Renal cortical epithelial cell (primary cell): ENCODE data around the gene SETBP1. TPM values are rescaled to one million over a fixed set of nuclear protein-coding genes. Genes with fewer than 3 reads are reported as not detected.

Source experiments
- DNase-seq: peaks from one replicate; pipeline ENCODE4 v3.0.0-alpha.2; 2011; ENCODE audit warnings: low read depth
- total RNA-seq: library from RNA; depleted of rRNA; stranded (reverse); fragments of >200 nt; gene quantifications from 2 replicates; pipeline ENCODE4 v1.2.3, GENCODE V29; 2014

The SETBP1 gene
- total RNA-seq, result 2.1 and 17.9 TPM in 2 replicates

DNA sequence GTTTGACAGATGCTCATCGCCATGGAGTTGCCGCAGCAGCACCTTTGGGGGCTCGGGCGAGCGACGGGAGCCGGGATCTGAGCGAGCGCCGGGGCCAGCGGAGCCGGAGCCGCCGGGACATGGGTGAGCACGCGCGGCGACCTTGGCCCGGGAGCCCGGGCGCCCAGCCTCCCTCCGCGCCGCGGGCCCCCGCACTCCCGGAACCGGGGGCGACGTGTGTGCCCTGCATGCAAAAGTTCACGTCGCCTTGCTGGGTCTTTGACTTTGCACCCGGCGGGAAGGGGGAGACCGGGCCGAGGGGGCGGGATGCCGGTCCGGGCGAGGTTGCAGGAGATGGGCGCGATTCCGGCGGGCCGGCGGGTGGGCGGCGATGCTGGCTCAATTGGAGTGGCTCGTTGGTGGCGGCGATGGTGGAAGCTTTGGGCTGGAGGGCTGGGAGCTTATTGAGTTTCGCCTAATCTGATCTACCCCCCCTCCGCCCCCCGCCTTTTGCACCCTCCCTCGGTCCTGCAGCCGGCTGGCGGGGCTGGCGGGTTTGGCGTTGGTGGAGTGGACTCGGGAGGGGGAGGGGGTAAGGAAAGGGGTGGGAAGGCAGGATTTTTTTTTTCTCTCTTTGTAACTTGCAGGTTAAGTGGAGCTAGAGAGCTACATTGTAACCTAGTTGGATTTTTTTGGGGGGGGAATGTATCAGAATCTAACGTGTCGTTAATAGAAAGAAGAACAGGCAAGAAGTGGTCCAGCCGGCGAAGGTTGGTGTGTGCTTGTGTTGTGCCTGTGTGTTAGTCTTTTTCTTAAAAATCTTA is at the start of gene SETBP1:
Gene SETBP1, plus strand, starts transcription at position 616 of the 803 bp plus-strand sequence. CDS start 20,459 bp downstream, outside the sequence.
- peak; percentile 83 for DNase-seq

GRCh38 chr18:44632469-44633145 is 48.1 kb upstream of the SETBP1 start:
- DNase-seq, result no peak

GRCh38 chr18:44635546-44635945 is 45.1 kb upstream of the SETBP1 start:
- DNase-seq, result no peak

DNA sequence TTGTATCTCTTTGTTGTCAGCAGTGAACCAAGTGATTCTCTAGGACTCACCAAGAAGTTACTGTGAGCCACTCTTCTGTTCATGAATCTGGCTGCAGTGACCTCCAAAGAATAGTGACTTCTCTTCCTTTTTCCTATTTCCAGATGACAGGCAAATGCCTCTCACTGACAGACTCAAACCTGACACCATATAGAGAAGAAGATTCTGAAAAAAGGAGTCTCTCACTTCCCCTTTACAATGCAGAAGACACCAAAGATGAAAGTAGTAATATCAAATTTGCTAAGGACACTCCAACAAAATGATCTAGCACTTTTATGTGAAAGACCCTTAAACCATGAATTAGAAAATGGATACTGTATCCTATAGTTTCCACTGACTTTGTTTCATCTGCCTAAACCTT is 44.4 kb upstream of the SETBP1 start:
- no peak for DNase-seq

DNA sequence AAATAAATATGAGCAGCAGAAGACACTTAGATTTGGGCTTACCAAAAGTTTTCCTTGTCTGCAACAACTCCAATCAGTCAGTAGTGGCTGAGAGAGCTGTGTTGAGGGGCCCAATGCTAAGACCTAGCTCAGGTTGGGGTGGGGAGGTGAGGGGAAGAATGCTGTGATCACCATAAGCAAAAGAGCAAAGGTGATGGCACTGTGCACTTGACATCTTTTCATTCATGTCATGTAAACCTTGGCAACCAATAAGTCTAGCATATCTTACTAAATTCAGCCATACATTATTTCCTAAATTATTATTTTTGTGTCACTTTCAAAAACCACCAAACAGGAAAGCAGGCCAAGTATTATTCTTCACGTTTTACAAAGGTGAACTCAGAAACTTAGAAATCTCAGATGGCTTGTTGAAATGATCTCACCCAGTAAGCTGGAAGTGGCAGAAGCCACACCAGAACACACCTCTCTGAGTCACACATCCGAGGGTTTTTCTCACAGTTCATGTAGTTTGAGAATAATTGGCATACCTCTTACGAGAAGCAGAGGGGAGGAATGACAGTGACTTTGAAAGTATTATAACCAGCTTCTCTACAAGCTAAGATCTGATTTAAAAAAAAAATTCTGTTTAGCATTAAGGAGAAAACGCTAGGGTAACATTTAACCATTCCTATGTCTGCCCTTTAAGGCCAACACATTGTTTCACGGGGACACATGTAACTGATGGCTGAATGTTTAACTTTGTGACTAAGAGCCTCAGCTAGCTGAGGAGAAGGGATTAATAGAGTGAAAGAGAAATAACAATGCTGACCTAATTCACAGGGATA is 43.3 kb upstream of the SETBP1 start:
- peak; percentile 98 for DNase-seq

DNA sequence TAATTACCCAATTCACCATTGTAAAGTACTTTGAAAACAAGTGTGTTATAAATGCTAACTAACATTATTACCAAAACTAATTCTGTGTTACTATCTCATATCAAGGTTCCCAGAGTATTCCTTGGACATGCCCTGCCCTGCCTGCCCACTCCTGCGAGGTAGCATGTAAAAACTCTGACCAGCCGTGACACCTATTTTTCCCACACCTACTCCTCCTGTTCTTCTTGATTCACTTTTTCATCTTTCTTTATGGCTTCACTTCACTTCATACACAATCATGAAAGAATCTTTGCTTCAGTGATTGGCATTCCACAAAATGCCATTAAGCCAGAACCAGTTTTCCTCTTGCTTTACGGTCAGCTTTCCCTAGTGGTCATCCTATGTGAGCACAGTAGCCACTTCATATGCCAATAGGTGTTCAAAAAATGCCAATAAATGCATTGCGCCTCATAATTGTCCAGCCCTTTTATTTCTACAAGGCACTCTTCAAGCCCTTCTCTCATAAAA is 42.6 kb upstream of the SETBP1 start:
- DNase-seq, result peak; percentile 92

DNA sequence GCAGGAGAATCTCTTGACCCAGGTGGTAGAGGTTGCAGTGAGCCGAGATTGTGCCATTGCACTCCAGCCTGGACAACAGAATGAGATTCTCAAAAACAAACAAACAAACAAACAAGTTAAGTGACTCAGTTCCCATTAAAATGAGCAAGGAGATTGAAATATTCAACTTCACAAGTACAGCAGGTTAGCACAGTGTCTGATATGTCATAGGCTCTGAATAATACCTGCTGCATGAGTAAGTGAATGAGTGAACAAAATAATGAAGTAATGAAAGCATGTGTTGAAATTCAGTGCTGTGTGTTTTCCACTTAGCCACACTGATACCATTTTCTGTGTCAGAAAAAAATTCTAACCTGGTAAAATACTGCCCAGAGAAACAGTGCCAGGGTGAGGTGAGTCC is 41.9 kb upstream of the SETBP1 start:
- peak; percentile 31 for DNase-seq

- no peak for DNase-seq
These were observed 37.7 kb upstream of the SETBP1 start for GRCh38 chr18:44643004-44643403.

GRCh38 chr18:44651478-44651877 is 29.2 kb upstream of the SETBP1 start:
- DNase-seq, result peak; percentile 60

- no peak for DNase-seq
These were observed 28.6 kb upstream of the SETBP1 start for GRCh38 chr18:44651918-44652572.

DNA sequence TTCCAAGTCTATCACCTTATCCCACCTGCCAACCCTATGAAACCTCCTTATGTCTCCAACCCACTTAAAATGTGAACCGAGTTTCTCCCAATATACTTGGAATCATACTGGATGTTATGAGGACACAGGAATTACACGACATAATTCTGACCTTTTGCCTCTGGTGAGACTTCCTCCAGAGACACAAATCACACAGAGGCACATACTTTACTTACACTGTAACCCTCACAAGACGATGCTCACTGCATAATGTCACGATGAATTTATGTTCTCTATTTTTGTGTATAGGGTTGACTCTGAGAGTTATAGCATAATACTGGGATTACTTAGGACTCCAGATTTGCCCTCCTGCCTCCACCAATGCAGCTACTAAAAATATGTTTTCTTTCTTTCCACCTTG is 28.0 kb upstream of the SETBP1 start:
- DNase-seq, result no peak

- DNase-seq, result peak; percentile 89
These were observed 26.1 kb upstream of the SETBP1 start for GRCh38 chr18:44654573-44654972.

DNA sequence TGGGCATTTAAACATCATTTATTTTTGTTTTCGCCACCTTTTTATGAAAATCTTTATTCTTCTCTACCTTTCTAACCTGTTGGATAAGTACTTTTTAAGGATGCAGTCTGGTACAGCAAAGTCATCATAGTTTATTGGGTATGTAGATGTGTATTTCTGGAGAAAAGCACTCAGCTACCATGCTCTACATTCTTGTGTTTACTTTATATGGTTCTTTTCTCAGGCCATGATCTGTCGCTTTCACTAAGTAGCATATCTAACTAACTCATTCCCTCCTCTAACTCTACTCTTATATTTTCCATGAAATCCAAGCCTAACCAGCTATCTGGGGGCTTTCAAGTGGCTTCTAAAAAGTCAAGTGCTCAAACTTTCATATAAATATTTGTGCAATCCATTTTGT is 25.3 kb upstream of the SETBP1 start:
- DNase-seq, result no peak

- DNase-seq, result no peak
These were observed 20.9 kb upstream of the SETBP1 start for GRCh38 chr18:44659771-44660170.

DNA sequence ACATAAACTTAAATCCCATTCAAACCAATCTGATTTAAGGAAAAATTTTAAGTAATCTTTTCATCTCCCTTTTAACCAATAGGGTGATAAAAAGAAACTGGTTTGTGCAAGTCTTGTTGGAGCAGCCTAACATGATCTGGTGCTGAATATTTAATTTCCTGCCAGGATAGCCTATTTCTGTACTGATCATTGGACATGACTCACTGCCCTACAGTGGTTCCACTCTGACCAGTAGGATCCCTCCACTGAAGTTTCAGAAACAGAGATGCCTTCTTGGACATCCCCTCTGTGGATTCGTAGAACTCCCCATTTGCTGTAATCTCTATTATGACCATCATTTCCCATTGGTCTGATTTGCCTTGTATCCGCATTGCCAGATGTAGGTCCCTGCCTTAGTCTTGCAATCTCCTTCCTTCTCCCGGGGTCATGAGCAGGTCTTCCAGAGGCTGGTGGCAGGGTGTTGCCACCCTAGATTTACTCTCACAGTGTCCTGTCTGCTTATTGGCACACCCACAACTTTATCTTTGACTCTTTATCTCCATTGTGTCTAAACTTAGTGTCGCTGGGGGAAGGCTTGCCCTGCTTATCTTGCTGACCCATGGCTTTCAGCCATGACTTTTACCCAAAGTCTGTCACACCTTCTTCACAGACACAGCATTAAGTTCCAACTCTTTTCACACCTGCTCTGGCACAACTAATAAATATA is 12.3 kb upstream of the SETBP1 start:
- no peak for DNase-seq

GRCh38 chr18:44671914-44672313 is 8.8 kb upstream of the SETBP1 start:
- DNase-seq, result no peak

GRCh38 chr18:44672506-44672905 is 8.2 kb upstream of the SETBP1 start:
- no peak for DNase-seq

DNA sequence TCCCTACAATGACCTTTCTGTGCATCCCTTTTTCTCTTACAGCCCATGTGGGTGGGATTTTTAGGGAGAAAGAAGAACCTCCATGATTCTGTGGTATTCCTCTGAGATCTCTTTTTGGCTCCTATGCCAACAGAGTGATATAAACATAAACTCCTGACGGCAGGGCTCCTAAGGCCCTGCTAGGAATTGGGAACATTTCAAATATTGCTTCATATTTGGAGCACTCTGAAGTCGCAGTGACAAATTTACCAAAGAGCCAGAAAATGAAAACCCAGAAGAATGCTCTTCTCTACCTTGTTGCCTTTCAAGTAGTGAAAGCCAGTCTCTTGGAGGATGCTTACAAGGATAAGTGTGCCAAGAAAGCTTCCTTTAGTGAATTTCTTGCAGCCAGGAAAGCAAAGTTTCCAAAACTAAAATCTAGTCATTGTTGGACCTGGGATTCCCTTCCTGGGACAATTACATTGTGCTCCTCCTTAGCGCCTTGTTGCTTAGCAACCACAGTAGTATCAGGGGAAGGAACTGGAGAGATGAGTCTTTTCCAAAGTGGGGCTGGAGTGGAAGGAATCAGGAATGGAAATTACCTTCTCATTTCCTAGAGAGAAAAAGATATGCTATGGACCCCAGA is 7.3 kb upstream of the SETBP1 start:
- DNase-seq, result no peak

DNA sequence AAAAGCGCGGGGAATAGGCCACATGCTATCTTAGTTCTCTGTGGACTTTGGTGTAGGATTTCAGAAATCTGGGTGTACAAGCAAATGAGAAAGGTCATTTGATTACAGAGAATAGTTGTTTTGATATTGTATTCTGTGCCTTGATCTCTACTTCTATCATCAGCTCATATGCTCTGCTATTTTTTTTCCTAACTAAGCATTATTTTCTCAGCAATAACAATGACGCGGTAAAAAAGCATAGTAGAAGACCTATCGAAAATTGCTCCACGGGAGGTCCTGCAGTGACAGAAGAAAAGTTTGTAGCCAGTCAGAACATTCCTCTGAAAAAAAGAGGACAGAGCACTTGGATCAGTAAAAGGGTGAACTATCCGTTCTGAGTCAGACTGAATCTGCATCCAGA is 2.8 kb upstream of the SETBP1 start:
- no peak for DNase-seq

GRCh38 chr18:44678725-44679055 is 2.0 kb upstream of the SETBP1 start:
- no peak for DNase-seq
